Ovary (tissue), 9 donors: ENCODE data around the gene RAPGEF4. TPM values are rescaled to one million over a fixed set of nuclear protein-coding genes. Genes with fewer than 3 reads are reported as not detected.

Experiments used
- DNase-seq, 5 donors: peaks; one replicate each; pipeline ENCODE4 v3.0.0-alpha.2; 2019 to 2020
- H3K27ac ChIP-seq, 2 donors: fragments of 200-600 bp; one replicate each; pipeline versions ENCODE4 v1.5.1 to v1.8.0; 2019 to 2022
- H3K27me3 ChIP-seq: fragments of 200-600 bp; one replicate; pipeline ENCODE4 v1.8.0; 2022
- H3K36me3 ChIP-seq: fragments of 200-600 bp; sonication (generic); one replicate; pipeline ENCODE4 v1.5.1; 2019
- H3K4me1 ChIP-seq: one replicate; pipeline ENCODE4 v1.8.1; 2013; ENCODE audit warnings: mild to moderate bottlenecking, moderate library complexity; ENCODE audit not compliant: insufficient read depth
- H3K4me3 ChIP-seq: fragments of 200-600 bp; sonication (generic); one replicate; pipeline ENCODE4 v1.5.1; 2017
- H3K9me3 ChIP-seq, 2 donors: fragments of 200-600 bp in 1 of 2; sonication (generic) in 1 of 2; one replicate each; pipeline versions ENCODE4 v1.5.1 to v1.8.1; 2013 to 2019; ENCODE audit warnings: mild to moderate bottlenecking in 1 of 2, moderate library complexity in 1 of 2
- CTCF ChIP-seq, 3 donors: fragments of 450-650 bp in 2 of 3; fragments of 200-600 bp in 1 of 3; IDR thresholded peaks; one replicate each; pipeline versions ENCODE4 v1.5.1 to v1.8.0; 2016 to 2022; ENCODE audit warnings: antibody characterized with exemption in 3 of 3, mild to moderate bottlenecking in 1 of 3
- EP300 ChIP-seq: sonication (generic); formaldehyde crosslinking; IDR thresholded peaks from one replicate; pipeline ENCODE4 v1.6.1; 2017; ENCODE audit warnings: antibody characterized with exemption
- POLR2A ChIP-seq: fragments of 450-650 bp; IDR thresholded peaks from one replicate; pipeline ENCODE4 v1.6.1; 2017; ENCODE audit warnings: antibody characterized with exemption, mild to moderate bottlenecking, moderate library complexity
- WGBS, 3 donors: extraction: QIAGEN DNeasy Blood & Tissue Kit in 1 of 3; methylation state at CpG; one replicate each; pipeline versions ENCODE4 v1.1.5 to v1.1.7; 2013 to 2017; 5-methylcytosine and 5-hydroxymethylcytosine counted together
- intact Hi-C, 4 donors: fragments of 100-400 bp; cut with DNase I; formaldehyde crosslinking; loops; one replicate each; pipeline versions ENCODE4 v1.11.0 to v1.15.1; 2022 to 2023
- polyA plus RNA-seq, 2 donors: library from polyadenylated mRNA; stranded (reverse); fragments of 200-250 nt in 1 of 2; fragments of 350-450 nt in 1 of 2; fragmentation: Illumina TruSeq in 1 of 2; extraction: RNeasy Lipid Tissue Mini Kit (QIAGEN cat#74804) in 1 of 2; gene quantifications; one replicate each; pipeline ENCODE4 v1.2.3, GENCODE V29; 2013 to 2014
- total RNA-seq, 7 donors: library from RNA; depleted of rRNA in 2 of 7; stranded (reverse); fragments of >200 nt in 2 of 7; fragmentation: NEBNext Ultra II Directional in 3 of 7; extraction: Animal tissue kit (Norgen Biotek cat#: 25700) in 3 of 7; gene quantifications; one replicate each; pipeline versions ENCODE4 v1.1.0 to v1.2.4, GENCODE V29; 2016 to 2023
- donor health status: DM: no; HTN: no; CAD: no; lungs with moderate emphysema.
- donor health status: DM: no; HTN: no; CAD: no.
- donor health status: Bipolar disorder and iron deficiency.
- donor health status: DM: yes; HTN: yes; CAD: no.
- donor health status: DM: no; HTN: no; CAD: no.
- donor health status: DM: yes; HTN: yes; CAD: no.

Gene RAPGEF4
- total and polyA plus RNA-seq, 9 donors, result 6.8 to 24.6 (median 8.3) TPM

- intact Hi-C loops, result no loop called here
- Histone ChIP-seq H3K27me3 (no peaks in the 10 kb centered on the region), H3K36me3 (no peaks in the 10 kb centered on the region), H3K4me3 (peak overlapping the region; percentile 21), H3K9me3 (no peaks in the 10 kb centered on the region), H3K4me1 (peaks cover 10% of the 10 kb centered on the region), H3K27ac (peak overlapping the region in 1 of 2 donors; percentile 80)
- TF ChIP-seq CTCF (IDR thresholded peaks at IDR 0.05) (no peak), EP300 (no peak), POLR2A (no peak)
- DNase-seq, result peak in 4 of 5 donors; percentile 41 to 63 (median 50)
- WGBS, 3 donors, result 8 to 24% (median 15%) methylated on average over 15 of the region's 15 CpGs
Observed at GRCh38 chr2:173002751-173003541, 267.3 kb downstream of the RAPGEF4 start.

GRCh38 chr2:173008786-173009185 is 273.1 kb downstream of the RAPGEF4 start:
- intact Hi-C loops, result no loop called here
- H3K9me3 ChIP-seq, result no peaks in the 10 kb centered on the region
- TF ChIP-seq POLR2A, result no peak
- TF ChIP-seq EP300, result no peak
- no peak for TF ChIP-seq CTCF (IDR thresholded peaks at IDR 0.05)
- no peak overlapping the region for H3K4me3 ChIP-seq
- no peak overlapping the region for H3K27ac ChIP-seq
- H3K36me3 ChIP-seq, result no peaks in the 10 kb centered on the region
- no peak for DNase-seq
- no peaks in the 10 kb centered on the region for H3K27me3 ChIP-seq
- H3K4me1 ChIP-seq, result peaks cover 3% of the 10 kb centered on the region
- WGBS, 3 donors, result 14 to 45% (median 15%) methylated on average over 3 of the region's 3 CpGs

- no peak overlapping the region for H3K4me3 ChIP-seq
- H3K27me3 ChIP-seq, result no peaks in the 10 kb centered on the region
- no peak for TF ChIP-seq EP300
- TF ChIP-seq CTCF (IDR thresholded peaks at IDR 0.05), result no peak
- no peak for TF ChIP-seq POLR2A
- H3K9me3 ChIP-seq, result no peaks in the 10 kb centered on the region
- DNase-seq, result no peak
- intact Hi-C loops, result no loop called here
- no peak overlapping the region for H3K27ac ChIP-seq
- no peaks in the 10 kb centered on the region for H3K36me3 ChIP-seq
- H3K4me1 ChIP-seq, result peaks cover 3% of the 10 kb centered on the region
- 83 to 93% (median 83%) methylated on average over 1 of the region's 1 CpG for WGBS, 3 donors
Observed at GRCh38 chr2:173010233-173010632, 274.6 kb downstream of the RAPGEF4 start.

GRCh38 chr2:173016451-173016850 is 280.8 kb downstream of the RAPGEF4 start:
- 49 to 68% (median 57%) methylated on average over 2 of the region's 2 CpGs for WGBS, 3 donors
- intact Hi-C loops, result no loop called here
- Histone ChIP-seq H3K27ac (no peak overlapping the region), H3K9me3 (no peaks in the 10 kb centered on the region), H3K36me3 (no peaks in the 10 kb centered on the region), H3K4me1 (peaks cover 3% of the 10 kb centered on the region), H3K27me3 (no peaks in the 10 kb centered on the region), H3K4me3 (no peak overlapping the region)
- DNase-seq, result no peak
- no peak for TF ChIP-seq CTCF (IDR thresholded peaks at IDR 0.05)
- no peak for TF ChIP-seq POLR2A
- TF ChIP-seq EP300, result no peak
